DND-41 (cell line): ENCODE measurements around the gene RYR3.

ENCODE experiments used
- EZH2 ChIP-seq: IDR thresholded peaks from 3 replicates; pipeline ENCODE4 v1.6.1; 2012; ENCODE audit warnings: borderline replicate concordance, low read depth, mild to moderate bottlenecking, moderate library complexity, low read length, inconsistent platforms; ENCODE audit not compliant: severe bottlenecking
- TF ChIP-seq, protein P1 (sequence below): IDR thresholded peaks from 2 replicates; pipeline ENCODE4 v1.5.1; 2012; ENCODE audit warnings: borderline replicate concordance, low read length, moderate library complexity, mild to moderate bottlenecking; ENCODE audit not compliant: poor library complexity, severe bottlenecking; ENCODE audit errors: extremely low read depth

- TF ChIP-seq, protein P1, sequence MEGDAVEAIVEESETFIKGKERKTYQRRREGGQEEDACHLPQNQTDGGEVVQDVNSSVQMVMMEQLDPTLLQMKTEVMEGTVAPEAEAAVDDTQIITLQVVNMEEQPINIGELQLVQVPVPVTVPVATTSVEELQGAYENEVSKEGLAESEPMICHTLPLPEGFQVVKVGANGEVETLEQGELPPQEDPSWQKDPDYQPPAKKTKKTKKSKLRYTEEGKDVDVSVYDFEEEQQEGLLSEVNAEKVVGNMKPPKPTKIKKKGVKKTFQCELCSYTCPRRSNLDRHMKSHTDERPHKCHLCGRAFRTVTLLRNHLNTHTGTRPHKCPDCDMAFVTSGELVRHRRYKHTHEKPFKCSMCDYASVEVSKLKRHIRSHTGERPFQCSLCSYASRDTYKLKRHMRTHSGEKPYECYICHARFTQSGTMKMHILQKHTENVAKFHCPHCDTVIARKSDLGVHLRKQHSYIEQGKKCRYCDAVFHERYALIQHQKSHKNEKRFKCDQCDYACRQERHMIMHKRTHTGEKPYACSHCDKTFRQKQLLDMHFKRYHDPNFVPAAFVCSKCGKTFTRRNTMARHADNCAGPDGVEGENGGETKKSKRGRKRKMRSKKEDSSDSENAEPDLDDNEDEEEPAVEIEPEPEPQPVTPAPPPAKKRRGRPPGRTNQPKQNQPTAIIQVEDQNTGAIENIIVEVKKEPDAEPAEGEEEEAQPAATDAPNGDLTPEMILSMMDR, result no peak
- TF ChIP-seq EZH2, result no peak
Measured at GRCh38 chr15:33584797-33585196, 274.0 kb downstream of the RYR3 start.
